ENCODE results near the gene NPAS3. TPM values are rescaled to one million over a fixed set of nuclear protein-coding genes. Genes with fewer than 3 reads are reported as not detected.

NPAS3 gene
- total RNA-seq, 3 donors from 2014 or later: 0.96 to 4.0 (median 2.0) TPM

- intact Hi-C loops (cut with DNase I; ENCODE audit: low total_unique reads): no loop called here
- no peaks in the 10 kb centered on the region for H3K36me3 ChIP-seq
- H3K27ac ChIP-seq: no peak overlapping the region
- no peaks in the 10 kb centered on the region for H3K9me3 ChIP-seq
- no peaks in the 10 kb centered on the region for H3K4me1 ChIP-seq
- H3K4me3 ChIP-seq: no peak overlapping the region
- TF ChIP-seq POLR2A (IDR thresholded peaks at IDR 0.05) (no peak), POLR2AphosphoS5 (IDR thresholded peaks at IDR 0.05) (no peak), CTCF (IDR thresholded peaks at IDR 0.05) (no peak)
- no peak for DNase-seq (ENCODE audit: low spot score in 2 of 2)
- no peaks in the 10 kb centered on the region for H3K27me3 ChIP-seq
Measured at GRCh38 chr14:33676891-33677290, 738.2 kb downstream of the NPAS3 start.

- no peaks in the 10 kb centered on the region for H3K9me3 ChIP-seq
- no peak overlapping the region for H3K4me3 ChIP-seq
- no peak for DNase-seq (ENCODE audit: low spot score in 2 of 2)
- no peak overlapping the region for H3K27ac ChIP-seq
- TF ChIP-seq CTCF (IDR thresholded peaks at IDR 0.05): no peak
- no peak for TF ChIP-seq POLR2AphosphoS5 (IDR thresholded peaks at IDR 0.05)
- TF ChIP-seq POLR2A (IDR thresholded peaks at IDR 0.05): no peak
- no peaks in the 10 kb centered on the region for H3K4me1 ChIP-seq
- no peaks in the 10 kb centered on the region for H3K36me3 ChIP-seq
- intact Hi-C loops (cut with DNase I; ENCODE audit: low total_unique reads): no loop called here
- no peaks in the 10 kb centered on the region for H3K27me3 ChIP-seq
Measured at GRCh38 chr14:33678005-33678404, 739.3 kb downstream of the NPAS3 start.

GRCh38 chr14:33679025-33679424 lies 740.3 kb downstream of the NPAS3 start:
- no peak overlapping the region for H3K4me3 ChIP-seq
- DNase-seq (ENCODE audit: low spot score in 2 of 2): no peak
- no peaks in the 10 kb centered on the region for H3K36me3 ChIP-seq
- intact Hi-C loops (cut with DNase I; ENCODE audit: low total_unique reads): no loop called here
- no peaks in the 10 kb centered on the region for H3K9me3 ChIP-seq
- no peak overlapping the region for H3K27ac ChIP-seq
- TF ChIP-seq POLR2A (IDR thresholded peaks at IDR 0.05) (no peak), CTCF (IDR thresholded peaks at IDR 0.05) (no peak), POLR2AphosphoS5 (IDR thresholded peaks at IDR 0.05) (no peak)
- H3K27me3 ChIP-seq: no peaks in the 10 kb centered on the region
- no peaks in the 10 kb centered on the region for H3K4me1 ChIP-seq

GRCh38 chr14:33679461-33680225 lies 741.0 kb downstream of the NPAS3 start:
- intact Hi-C loops (cut with DNase I; ENCODE audit: low total_unique reads): no loop called here
- H3K4me3 ChIP-seq: no peak overlapping the region
- no peaks in the 10 kb centered on the region for H3K4me1 ChIP-seq
- no peak for TF ChIP-seq POLR2AphosphoS5 (IDR thresholded peaks at IDR 0.05)
- TF ChIP-seq POLR2A (IDR thresholded peaks at IDR 0.05): no peak
- no peak for TF ChIP-seq CTCF (IDR thresholded peaks at IDR 0.05)
- DNase-seq (ENCODE audit: low spot score in 2 of 2): no peak
- no peaks in the 10 kb centered on the region for H3K9me3 ChIP-seq
- no peaks in the 10 kb centered on the region for H3K36me3 ChIP-seq
- H3K27me3 ChIP-seq: no peaks in the 10 kb centered on the region
- H3K27ac ChIP-seq: no peak overlapping the region

- TF ChIP-seq POLR2A (IDR thresholded peaks at IDR 0.05): no peak
- no peak for TF ChIP-seq POLR2AphosphoS5 (IDR thresholded peaks at IDR 0.05)
- TF ChIP-seq CTCF (IDR thresholded peaks at IDR 0.05): no peak
- no peak overlapping the region for H3K4me3 ChIP-seq
- intact Hi-C loops (cut with DNase I; ENCODE audit: low total_unique reads): no loop called here
Measured at GRCh38 chr14:33680873-33681272, 742.2 kb downstream of the NPAS3 start.

More at GRCh38 chr14:33680873-33681272, 742.2 kb downstream of the NPAS3 start:
- DNase-seq (ENCODE audit: low spot score in 2 of 2): no peak
- no peaks in the 10 kb centered on the region for H3K36me3 ChIP-seq
- no peak overlapping the region for H3K27ac ChIP-seq
- no peaks in the 10 kb centered on the region for H3K9me3 ChIP-seq
- no peaks in the 10 kb centered on the region for H3K27me3 ChIP-seq
- no peaks in the 10 kb centered on the region for H3K4me1 ChIP-seq

Data from breast epithelium (tissue), 4 donors.